GM23338 (cell line): ENCODE measurements around the gene CD2AP. TPM values are rescaled to one million over a fixed set of nuclear protein-coding genes. Genes with fewer than 3 reads are reported as not detected.

Source experiments
- ATAC-seq: fragments of 200-7000 bp; cut with Tn5 transposase; 3 replicates; pipeline ENCODE4 v1.9.1; 2020
- DNase-seq: peaks from one replicate; pipeline ENCODE4 v3.0.0-alpha.2; 2015; ENCODE audit warnings: low spot score
- H2AFZ ChIP-seq: fragments of 200-600 bp; sonication (generic); 2 replicates; pipeline ENCODE4 v1.8.0; 2016; ENCODE audit warnings: antibody characterized with exemption, mild to moderate bottlenecking, moderate library complexity
- H3F3A ChIP-seq: fragments of 200-600 bp; sonication (generic); replicated peaks from 2 replicates; pipeline ENCODE4 v1.8.0; 2017; ENCODE audit warnings: antibody characterized with exemption, mixed run types, low read depth
- H3K27ac ChIP-seq: fragments of 200-600 bp; sonication (generic); 2 replicates; pipeline ENCODE4 v1.6.1; 2016; ENCODE audit warnings: low read depth
- H3K27me3 ChIP-seq: fragments of 200-600 bp; sonication (generic); 2 replicates; pipeline ENCODE4 v1.8.0; 2016; ENCODE audit warnings: mild to moderate bottlenecking, mixed run types, moderate library complexity; ENCODE audit not compliant: insufficient read depth
- H3K36me3 ChIP-seq: fragments of 200-600 bp; sonication (generic); 2 replicates; pipeline ENCODE4 v1.8.0; 2016; ENCODE audit warnings: mild to moderate bottlenecking; ENCODE audit not compliant: insufficient read depth
- H3K4me1 ChIP-seq: fragments of 200-600 bp; sonication (generic); 2 replicates; pipeline ENCODE4 v1.8.0; 2016; ENCODE audit warnings: mild to moderate bottlenecking, moderate library complexity; ENCODE audit not compliant: insufficient read depth
- H3K4me2 ChIP-seq: fragments of 200-600 bp; sonication (generic); 2 replicates; pipeline ENCODE4 v1.7.1; 2017; ENCODE audit warnings: mixed run types
- H3K4me3 ChIP-seq: fragments of 200-600 bp; sonication (generic); 2 replicates; pipeline ENCODE4 v1.6.1; 2016; ENCODE audit warnings: mixed run types
- H3K79me2 ChIP-seq: fragments of 200-600 bp; sonication (generic); replicated peaks from 2 replicates; pipeline ENCODE4 v1.8.0; 2017; ENCODE audit warnings: mild to moderate bottlenecking; ENCODE audit not compliant: insufficient read depth
- H3K9me2 ChIP-seq: fragments of 200-600 bp; sonication (generic); 2 replicates; pipeline ENCODE4 v1.8.0; 2017; ENCODE audit not compliant: insufficient read depth
- H4K20me1 ChIP-seq: fragments of 200-600 bp; sonication (generic); replicated peaks from 2 replicates; pipeline ENCODE4 v1.8.0; 2017; ENCODE audit warnings: mild to moderate bottlenecking; ENCODE audit not compliant: insufficient read depth
- H3K27ac Mint-ChIP-seq: 2 replicates; pipeline ENCODE4 v1.8.0; 2020; ENCODE audit warnings: inconsistent platforms, mild to moderate bottlenecking, moderate library complexity, mixed read lengths
- H3K27me3 Mint-ChIP-seq: 3 replicates; pipeline ENCODE4 v1.8.0; 2022; ENCODE audit warnings: low read depth, mild to moderate bottlenecking, moderate library complexity, mixed read lengths, inconsistent platforms; ENCODE audit not compliant: insufficient read depth, poor library complexity
- H3K36me3 Mint-ChIP-seq: 3 replicates; pipeline ENCODE4 v1.8.0; 2021; ENCODE audit warnings: low read depth, mild to moderate bottlenecking, inconsistent platforms, moderate library complexity, mixed read lengths
- H3K4me1 Mint-ChIP-seq: 3 replicates; pipeline ENCODE4 v1.8.0; 2020; ENCODE audit warnings: mild to moderate bottlenecking, inconsistent platforms, mixed read lengths
- H3K4me3 Mint-ChIP-seq: 3 replicates; pipeline ENCODE4 v1.8.0; 2021; ENCODE audit warnings: moderate library complexity, mild to moderate bottlenecking, inconsistent platforms, mixed read lengths
- H3K9me3 Mint-ChIP-seq: 3 replicates; pipeline ENCODE4 v1.8.0; 2020; ENCODE audit warnings: moderate library complexity, mild to moderate bottlenecking, inconsistent platforms, mixed read lengths
- CREB1 ChIP-seq: fragments of 250-450 bp; sonication (Bioruptor Pico); IDR thresholded peaks from 2 replicates; pipeline ENCODE4 v1.5.0; 2020; ENCODE audit warnings: low read depth, mild to moderate bottlenecking, moderate library complexity
- EZH2 ChIP-seq: fragments of 200-600 bp; sonication (generic); IDR thresholded peaks from one replicate; pipeline ENCODE4 v1.8.0; 2017; ENCODE audit warnings: antibody characterized with exemption, mild to moderate bottlenecking, low read depth; ENCODE audit not compliant: unreplicated experiment
- EZH2phosphoT487 ChIP-seq: fragments of 200-600 bp; sonication (generic); IDR thresholded peaks from one replicate; pipeline ENCODE4 v1.8.1; 2018; ENCODE audit warnings: antibody characterized with exemption; ENCODE audit not compliant: unreplicated experiment
- JUNB ChIP-seq: IDR thresholded peaks from one replicate; pipeline ENCODE4 v1.6.1; 2016; ENCODE audit warnings: antibody characterized with exemption; ENCODE audit not compliant: unreplicated experiment
- NANOG ChIP-seq: IDR thresholded peaks from 2 replicates; pipeline ENCODE4 v1.6.1; 2016; ENCODE audit warnings: antibody characterized with exemption, borderline replicate concordance
- POLR2AphosphoS5 ChIP-seq: IDR thresholded peaks from 2 replicates; pipeline ENCODE4 v1.6.1; 2016; ENCODE audit warnings: antibody characterized with exemption, low read depth
- STAT1 ChIP-seq: IDR thresholded peaks from one replicate; pipeline ENCODE4 v1.6.1; 2016; ENCODE audit warnings: antibody characterized with exemption; ENCODE audit not compliant: unreplicated experiment
- ZNF114 ChIP-seq: fragments of 250-450 bp; sonication (Bioruptor Pico); IDR thresholded peaks from 2 replicates; pipeline ENCODE4 v1.5.0; 2020; ENCODE audit warnings: mild to moderate bottlenecking, moderate library complexity
- ZNF331 ChIP-seq: fragments of 250-450 bp; sonication (Bioruptor Pico); IDR thresholded peaks from 2 replicates; pipeline ENCODE4 v1.5.0; 2020; ENCODE audit warnings: low read depth, mild to moderate bottlenecking, moderate library complexity
- polyA plus RNA-seq: library from polyadenylated mRNA; unstranded; fragments of >200 nt; fragmentation: Nextera tagmentation; extraction: Ambion mirVana; gene quantifications from 2 replicates; pipeline ENCODE4 v1.2.1, GENCODE V29; 2016
- total RNA-seq: library from RNA; depleted of rRNA; stranded (reverse); fragments of >200 nt; shearing (Covaris generic); gene quantifications from 2 replicates; pipeline ENCODE4 v1.2.3, GENCODE V29; 2014
- TF ChIP-seq, protein P1 (sequence below), 2 experiments: fragments of 200-600 bp in 1 of 2; sonication (generic) in 1 of 2; conservative IDR thresholded peaks; 2 replicates each; pipeline versions ENCODE4 v1.5.1 to v1.6.1; 2016 to 2017; ENCODE audit warnings: antibody characterized with exemption in 2 of 2, low read depth in 2 of 2, mild to moderate bottlenecking in 2 of 2, moderate library complexity in 1 of 2
- TF ChIP-seq, protein P2 (sequence below): fragments of 250-450 bp; sonication (Bioruptor Pico); IDR thresholded peaks from 2 replicates; pipeline ENCODE4 v1.5.0; 2020; ENCODE audit warnings: mild to moderate bottlenecking, moderate library complexity
- TF ChIP-seq, protein P3 (sequence below): IDR thresholded peaks from 2 replicates; pipeline ENCODE4 v1.6.1; 2016; ENCODE audit warnings: antibody characterized with exemption
- TF ChIP-seq, protein P4 (sequence below): IDR thresholded peaks from one replicate; pipeline ENCODE4 v1.6.1; 2018; ENCODE audit warnings: antibody characterized with exemption; ENCODE audit not compliant: unreplicated experiment

The CD2AP gene
- total and polyA plus RNA-seq, 2 experiments from 2014 or later = 38.0 to 93.2 TPM

DNA sequence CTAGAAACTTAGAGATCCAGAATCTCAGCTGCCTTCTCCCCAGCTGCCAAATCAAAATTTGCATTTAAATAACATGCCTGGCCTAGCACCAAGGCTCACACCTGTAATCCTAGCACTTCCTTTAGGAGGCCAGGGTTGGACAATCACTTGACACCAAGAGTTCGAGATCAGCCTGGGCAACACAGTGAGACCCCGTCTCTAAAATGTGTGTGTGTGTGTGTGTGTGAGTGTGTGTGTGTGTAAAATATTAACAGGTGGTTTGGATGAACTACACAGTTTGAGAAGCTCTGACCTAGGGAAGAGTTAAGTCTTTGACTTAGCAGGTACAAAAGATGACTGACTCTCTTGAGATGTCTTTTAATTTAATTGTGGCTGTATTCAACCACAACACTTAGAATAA, 20.2 kb upstream of the CD2AP start:
- Histone ChIP-seq H3K27me3 (no peaks in the 10 kb centered on the region), H4K20me1 (no peaks in the 10 kb centered on the region), H3K9me2 (no peaks in the 10 kb centered on the region), H3K79me2 (no peaks in the 10 kb centered on the region), H3K36me3 (no peaks in the 10 kb centered on the region), H3F3A (no peaks in the 10 kb centered on the region), H3K4me2 (no peak overlapping the region), H3K27ac (no peak overlapping the region), H3K4me3 (no peak overlapping the region), H2AFZ (no peak overlapping the region), H3K4me1 (no peaks in the 10 kb centered on the region)
- TF ChIP-seq, protein P1, sequence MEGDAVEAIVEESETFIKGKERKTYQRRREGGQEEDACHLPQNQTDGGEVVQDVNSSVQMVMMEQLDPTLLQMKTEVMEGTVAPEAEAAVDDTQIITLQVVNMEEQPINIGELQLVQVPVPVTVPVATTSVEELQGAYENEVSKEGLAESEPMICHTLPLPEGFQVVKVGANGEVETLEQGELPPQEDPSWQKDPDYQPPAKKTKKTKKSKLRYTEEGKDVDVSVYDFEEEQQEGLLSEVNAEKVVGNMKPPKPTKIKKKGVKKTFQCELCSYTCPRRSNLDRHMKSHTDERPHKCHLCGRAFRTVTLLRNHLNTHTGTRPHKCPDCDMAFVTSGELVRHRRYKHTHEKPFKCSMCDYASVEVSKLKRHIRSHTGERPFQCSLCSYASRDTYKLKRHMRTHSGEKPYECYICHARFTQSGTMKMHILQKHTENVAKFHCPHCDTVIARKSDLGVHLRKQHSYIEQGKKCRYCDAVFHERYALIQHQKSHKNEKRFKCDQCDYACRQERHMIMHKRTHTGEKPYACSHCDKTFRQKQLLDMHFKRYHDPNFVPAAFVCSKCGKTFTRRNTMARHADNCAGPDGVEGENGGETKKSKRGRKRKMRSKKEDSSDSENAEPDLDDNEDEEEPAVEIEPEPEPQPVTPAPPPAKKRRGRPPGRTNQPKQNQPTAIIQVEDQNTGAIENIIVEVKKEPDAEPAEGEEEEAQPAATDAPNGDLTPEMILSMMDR (conservative IDR thresholded peaks at IDR 0.05; ENCODE audit: low read depth in 2 of 2) = no peak
- TF ChIP-seq POLR2AphosphoS5 (no peak), ZNF114 (no peak), EZH2phosphoT487 (no peak), JUNB (no peak), ZNF331 (no peak), STAT1 (no peak), EZH2 (no peak), NANOG (no peak), CREB1 (CRISPR knock-in tag) (no peak)
- TF ChIP-seq, protein P2, sequence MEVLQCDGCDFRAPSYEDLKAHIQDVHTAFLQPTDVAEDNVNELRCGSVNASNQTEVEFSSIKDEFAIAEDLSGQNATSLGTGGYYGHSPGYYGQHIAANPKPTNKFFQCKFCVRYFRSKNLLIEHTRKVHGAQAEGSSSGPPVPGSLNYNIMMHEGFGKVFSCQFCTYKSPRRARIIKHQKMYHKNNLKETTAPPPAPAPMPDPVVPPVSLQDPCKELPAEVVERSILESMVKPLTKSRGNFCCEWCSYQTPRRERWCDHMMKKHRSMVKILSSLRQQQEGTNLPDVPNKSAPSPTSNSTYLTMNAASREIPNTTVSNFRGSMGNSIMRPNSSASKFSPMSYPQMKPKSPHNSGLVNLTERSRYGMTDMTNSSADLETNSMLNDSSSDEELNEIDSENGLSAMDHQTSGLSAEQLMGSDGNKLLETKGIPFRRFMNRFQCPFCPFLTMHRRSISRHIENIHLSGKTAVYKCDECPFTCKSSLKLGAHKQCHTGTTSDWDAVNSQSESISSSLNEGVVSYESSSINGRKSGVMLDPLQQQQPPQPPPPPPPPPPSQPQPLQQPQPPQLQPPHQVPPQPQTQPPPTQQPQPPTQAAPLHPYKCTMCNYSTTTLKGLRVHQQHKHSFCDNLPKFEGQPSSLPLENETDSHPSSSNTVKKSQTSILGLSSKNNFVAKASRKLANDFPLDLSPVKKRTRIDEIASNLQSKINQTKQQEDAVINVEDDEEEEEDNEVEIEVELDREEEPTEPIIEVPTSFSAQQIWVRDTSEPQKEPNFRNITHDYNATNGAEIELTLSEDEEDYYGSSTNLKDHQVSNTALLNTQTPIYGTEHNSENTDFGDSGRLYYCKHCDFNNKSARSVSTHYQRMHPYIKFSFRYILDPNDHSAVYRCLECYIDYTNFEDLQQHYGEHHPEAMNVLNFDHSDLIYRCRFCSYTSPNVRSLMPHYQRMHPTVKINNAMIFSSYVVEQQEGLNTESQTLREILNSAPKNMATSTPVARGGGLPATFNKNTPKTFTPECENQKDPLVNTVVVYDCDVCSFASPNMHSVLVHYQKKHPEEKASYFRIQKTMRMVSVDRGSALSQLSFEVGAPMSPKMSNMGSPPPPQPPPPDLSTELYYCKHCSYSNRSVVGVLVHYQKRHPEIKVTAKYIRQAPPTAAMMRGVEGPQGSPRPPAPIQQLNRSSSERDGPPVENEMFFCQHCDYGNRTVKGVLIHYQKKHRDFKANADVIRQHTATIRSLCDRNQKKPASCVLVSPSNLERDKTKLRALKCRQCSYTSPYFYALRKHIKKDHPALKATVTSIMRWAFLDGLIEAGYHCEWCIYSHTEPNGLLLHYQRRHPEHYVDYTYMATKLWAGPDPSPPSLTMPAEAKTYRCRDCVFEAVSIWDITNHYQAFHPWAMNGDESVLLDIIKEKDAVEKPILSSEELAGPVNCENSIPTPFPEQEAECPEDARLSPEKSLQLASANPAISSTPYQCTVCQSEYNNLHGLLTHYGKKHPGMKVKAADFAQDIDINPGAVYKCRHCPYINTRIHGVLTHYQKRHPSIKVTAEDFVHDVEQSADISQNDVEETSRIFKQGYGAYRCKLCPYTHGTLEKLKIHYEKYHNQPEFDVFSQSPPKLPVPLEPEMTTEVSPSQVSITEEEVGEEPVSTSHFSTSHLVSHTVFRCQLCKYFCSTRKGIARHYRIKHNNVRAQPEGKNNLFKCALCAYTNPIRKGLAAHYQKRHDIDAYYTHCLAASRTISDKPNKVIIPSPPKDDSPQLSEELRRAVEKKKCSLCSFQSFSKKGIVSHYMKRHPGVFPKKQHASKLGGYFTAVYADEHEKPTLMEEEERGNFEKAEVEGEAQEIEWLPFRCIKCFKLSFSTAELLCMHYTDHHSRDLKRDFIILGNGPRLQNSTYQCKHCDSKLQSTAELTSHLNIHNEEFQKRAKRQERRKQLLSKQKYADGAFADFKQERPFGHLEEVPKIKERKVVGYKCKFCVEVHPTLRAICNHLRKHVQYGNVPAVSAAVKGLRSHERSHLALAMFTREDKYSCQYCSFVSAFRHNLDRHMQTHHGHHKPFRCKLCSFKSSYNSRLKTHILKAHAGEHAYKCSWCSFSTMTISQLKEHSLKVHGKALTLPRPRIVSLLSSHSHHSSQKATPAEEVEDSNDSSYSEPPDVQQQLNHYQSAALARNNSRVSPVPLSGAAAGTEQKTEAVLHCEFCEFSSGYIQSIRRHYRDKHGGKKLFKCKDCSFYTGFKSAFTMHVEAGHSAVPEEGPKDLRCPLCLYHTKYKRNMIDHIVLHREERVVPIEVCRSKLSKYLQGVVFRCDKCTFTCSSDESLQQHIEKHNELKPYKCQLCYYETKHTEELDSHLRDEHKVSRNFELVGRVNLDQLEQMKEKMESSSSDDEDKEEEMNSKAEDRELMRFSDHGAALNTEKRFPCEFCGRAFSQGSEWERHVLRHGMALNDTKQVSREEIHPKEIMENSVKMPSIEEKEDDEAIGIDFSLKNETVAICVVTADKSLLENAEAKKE (CRISPR knock-in tag) = no peak
- TF ChIP-seq, protein P3, sequence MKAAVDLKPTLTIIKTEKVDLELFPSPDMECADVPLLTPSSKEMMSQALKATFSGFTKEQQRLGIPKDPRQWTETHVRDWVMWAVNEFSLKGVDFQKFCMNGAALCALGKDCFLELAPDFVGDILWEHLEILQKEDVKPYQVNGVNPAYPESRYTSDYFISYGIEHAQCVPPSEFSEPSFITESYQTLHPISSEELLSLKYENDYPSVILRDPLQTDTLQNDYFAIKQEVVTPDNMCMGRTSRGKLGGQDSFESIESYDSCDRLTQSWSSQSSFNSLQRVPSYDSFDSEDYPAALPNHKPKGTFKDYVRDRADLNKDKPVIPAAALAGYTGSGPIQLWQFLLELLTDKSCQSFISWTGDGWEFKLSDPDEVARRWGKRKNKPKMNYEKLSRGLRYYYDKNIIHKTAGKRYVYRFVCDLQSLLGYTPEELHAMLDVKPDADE = no peak
- TF ChIP-seq, protein P4, sequence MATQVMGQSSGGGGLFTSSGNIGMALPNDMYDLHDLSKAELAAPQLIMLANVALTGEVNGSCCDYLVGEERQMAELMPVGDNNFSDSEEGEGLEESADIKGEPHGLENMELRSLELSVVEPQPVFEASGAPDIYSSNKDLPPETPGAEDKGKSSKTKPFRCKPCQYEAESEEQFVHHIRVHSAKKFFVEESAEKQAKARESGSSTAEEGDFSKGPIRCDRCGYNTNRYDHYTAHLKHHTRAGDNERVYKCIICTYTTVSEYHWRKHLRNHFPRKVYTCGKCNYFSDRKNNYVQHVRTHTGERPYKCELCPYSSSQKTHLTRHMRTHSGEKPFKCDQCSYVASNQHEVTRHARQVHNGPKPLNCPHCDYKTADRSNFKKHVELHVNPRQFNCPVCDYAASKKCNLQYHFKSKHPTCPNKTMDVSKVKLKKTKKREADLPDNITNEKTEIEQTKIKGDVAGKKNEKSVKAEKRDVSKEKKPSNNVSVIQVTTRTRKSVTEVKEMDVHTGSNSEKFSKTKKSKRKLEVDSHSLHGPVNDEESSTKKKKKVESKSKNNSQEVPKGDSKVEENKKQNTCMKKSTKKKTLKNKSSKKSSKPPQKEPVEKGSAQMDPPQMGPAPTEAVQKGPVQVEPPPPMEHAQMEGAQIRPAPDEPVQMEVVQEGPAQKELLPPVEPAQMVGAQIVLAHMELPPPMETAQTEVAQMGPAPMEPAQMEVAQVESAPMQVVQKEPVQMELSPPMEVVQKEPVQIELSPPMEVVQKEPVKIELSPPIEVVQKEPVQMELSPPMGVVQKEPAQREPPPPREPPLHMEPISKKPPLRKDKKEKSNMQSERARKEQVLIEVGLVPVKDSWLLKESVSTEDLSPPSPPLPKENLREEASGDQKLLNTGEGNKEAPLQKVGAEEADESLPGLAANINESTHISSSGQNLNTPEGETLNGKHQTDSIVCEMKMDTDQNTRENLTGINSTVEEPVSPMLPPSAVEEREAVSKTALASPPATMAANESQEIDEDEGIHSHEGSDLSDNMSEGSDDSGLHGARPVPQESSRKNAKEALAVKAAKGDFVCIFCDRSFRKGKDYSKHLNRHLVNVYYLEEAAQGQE = no peak
- ATAC-seq = peak; percentile 41
- Mint-ChIP-seq H3K4me1 (no peaks in the 10 kb centered on the region; the same call in 2 of the 3 replicates), H3K4me3 (no peak overlapping the region), H3K9me3 (no peaks in the 10 kb centered on the region), H3K27me3 (no peaks in the 10 kb centered on the region), H3K27ac (no peak overlapping the region), H3K36me3 (no peaks in the 10 kb centered on the region)
- DNase-seq = peak; percentile 45
